ENCODE measurements around the gene OTOP2. TPM values are rescaled to one million over a fixed set of nuclear protein-coding genes. Genes with fewer than 3 reads are reported as not detected.
A peak's percentile ranks its signal among the peaks of the same experiment; 100 is the strongest.

OTOP2 gene
- total RNA-seq, 4 donors from 2014 or later, result 3.4 to 99.1 (median 62.6) TPM

DNA sequence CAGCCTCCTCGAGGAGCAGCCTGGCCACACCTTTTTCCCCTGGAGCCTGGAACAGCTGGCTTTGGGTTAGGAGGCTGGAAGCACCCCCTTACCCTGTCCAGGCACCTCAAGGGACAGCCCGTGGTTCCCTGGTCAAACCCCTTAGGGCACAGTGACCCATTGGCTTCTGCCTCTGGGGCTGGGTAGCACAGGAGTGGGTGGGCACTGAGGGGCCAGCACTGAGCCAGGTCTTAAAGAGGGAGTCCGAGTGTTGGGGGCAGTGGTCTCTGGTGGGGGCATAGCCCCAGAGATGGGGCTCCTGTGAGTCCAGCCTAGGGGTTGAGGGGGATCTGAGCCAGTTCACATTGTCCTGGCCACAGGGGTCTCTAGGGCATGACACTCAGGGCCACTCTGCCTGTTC is 27.0 kb downstream of the OTOP2 start:
- WGBS, 2 donors (ENCODE audit: low coverage in 1 of 2), result 57% methylated on average over 3 of the region's 3 CpGs; no CpG with 5 or more reads in 1 of the 2 donors
- Histone ChIP-seq H3K27me3 (peaks cover 13% of the 10 kb centered on the region), H3K27ac (no peak overlapping the region), H3K4me1 (peaks cover 0 to 7% (median 2%) of the 10 kb centered on the region in 4 donors), H3K9me3 (no peaks in the 10 kb centered on the region), H3K36me3 (no peaks in the 10 kb centered on the region), H3K4me3 (no peak overlapping the region)
- TF ChIP-seq, protein P1, sequence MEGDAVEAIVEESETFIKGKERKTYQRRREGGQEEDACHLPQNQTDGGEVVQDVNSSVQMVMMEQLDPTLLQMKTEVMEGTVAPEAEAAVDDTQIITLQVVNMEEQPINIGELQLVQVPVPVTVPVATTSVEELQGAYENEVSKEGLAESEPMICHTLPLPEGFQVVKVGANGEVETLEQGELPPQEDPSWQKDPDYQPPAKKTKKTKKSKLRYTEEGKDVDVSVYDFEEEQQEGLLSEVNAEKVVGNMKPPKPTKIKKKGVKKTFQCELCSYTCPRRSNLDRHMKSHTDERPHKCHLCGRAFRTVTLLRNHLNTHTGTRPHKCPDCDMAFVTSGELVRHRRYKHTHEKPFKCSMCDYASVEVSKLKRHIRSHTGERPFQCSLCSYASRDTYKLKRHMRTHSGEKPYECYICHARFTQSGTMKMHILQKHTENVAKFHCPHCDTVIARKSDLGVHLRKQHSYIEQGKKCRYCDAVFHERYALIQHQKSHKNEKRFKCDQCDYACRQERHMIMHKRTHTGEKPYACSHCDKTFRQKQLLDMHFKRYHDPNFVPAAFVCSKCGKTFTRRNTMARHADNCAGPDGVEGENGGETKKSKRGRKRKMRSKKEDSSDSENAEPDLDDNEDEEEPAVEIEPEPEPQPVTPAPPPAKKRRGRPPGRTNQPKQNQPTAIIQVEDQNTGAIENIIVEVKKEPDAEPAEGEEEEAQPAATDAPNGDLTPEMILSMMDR (IDR thresholded peaks at IDR 0.05), result no peak
- no peak for TF ChIP-seq POLR2A (IDR thresholded peaks at IDR 0.05)
- TF ChIP-seq POLR2AphosphoS5 (IDR thresholded peaks at IDR 0.05), result no peak
- no peak for TF ChIP-seq EP300 (IDR thresholded peaks at IDR 0.05; ENCODE audit: low read depth)
- intact Hi-C loops (cut with DNase I; ENCODE audit: low total_unique reads) (no loop called here), in situ Hi-C loops (cut with MboI; ENCODE audit: low pct_ligation_motif_present in 1 of 4, low pct_unique_long_range_greater_than_20kb in 1 of 4, low sequenced_read_pairs in 3 of 4) (loop anchor here in 1 of 4 donors (25.0 kb wide), 1 partner anchor 236 kb away; the partner anchor contains the start of gene SUMO2)
- no peak for DNase-seq

DNA sequence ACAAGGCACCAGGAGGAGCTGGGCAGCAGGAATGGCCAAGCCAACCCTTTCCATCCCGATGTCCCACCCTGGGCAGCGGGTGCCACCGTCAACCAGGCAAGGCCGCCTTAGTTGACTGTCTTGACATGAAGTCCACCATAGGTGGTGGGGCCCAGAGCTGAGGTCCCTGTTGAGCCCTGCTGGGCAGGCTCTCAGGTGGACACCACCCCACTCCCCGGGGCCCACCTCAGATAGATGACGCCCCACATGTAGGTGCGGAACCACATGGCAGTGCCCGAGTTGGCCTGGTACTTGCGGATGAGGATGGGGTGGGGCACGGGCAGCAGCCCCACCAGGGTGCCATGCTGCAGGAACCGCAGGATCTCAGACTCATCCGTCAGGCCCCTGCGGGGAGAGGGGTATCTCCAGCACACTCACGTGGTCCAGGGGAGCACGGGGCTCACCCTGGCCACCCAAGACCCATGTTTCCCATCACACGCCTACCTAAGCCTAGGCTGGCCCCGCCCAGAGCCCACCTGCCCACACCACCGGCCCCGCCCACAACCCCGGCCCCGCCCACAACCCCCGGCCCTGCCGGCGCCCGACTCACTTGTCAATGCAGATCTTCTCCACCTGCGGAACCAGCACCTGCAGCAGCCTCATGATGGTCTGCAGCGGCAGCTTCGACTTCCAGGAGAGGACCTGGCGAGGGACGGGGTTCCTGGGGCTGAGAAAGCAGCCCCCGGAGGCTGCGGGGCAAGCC is 27.8 kb downstream of the OTOP2 start:
- WGBS, 2 donors (ENCODE audit: low coverage in 1 of 2), result 83% methylated on average over 26 of the region's 32 CpGs; no CpG with 5 or more reads in 1 of the 2 donors
- no peak overlapping the region for H3K27ac ChIP-seq

GRCh38 chr17:74952431-74953133 is 28.5 kb downstream of the OTOP2 start:
- Histone ChIP-seq H3K27me3 (peaks cover 8% of the 10 kb centered on the region), H3K9me3 (no peaks in the 10 kb centered on the region), H3K4me3 (no peak overlapping the region), H3K27ac (peak overlapping the region in 2 of 4 donors; percentile 8 to 35), H3K4me1 (peaks cover 0 to 7% (median 2%) of the 10 kb centered on the region in 4 donors), H3K36me3 (no peaks in the 10 kb centered on the region)
- no peak for TF ChIP-seq POLR2AphosphoS5 (IDR thresholded peaks at IDR 0.05)
- TF ChIP-seq, protein P1 (IDR thresholded peaks at IDR 0.05), result no peak
- no peak for TF ChIP-seq POLR2A (IDR thresholded peaks at IDR 0.05)
- no peak for TF ChIP-seq EP300 (IDR thresholded peaks at IDR 0.05; ENCODE audit: low read depth)
- intact Hi-C loops (cut with DNase I; ENCODE audit: low total_unique reads), result no loop called here
- in situ Hi-C loops (cut with MboI; ENCODE audit: low pct_ligation_motif_present in 1 of 4, low pct_unique_long_range_greater_than_20kb in 1 of 4, low sequenced_read_pairs in 3 of 4), result loop anchor here in 1 of 4 donors (25.0 kb wide), 1 partner anchor 235 kb away; the partner anchor contains the start of gene SUMO2
- no peak for DNase-seq
- 66% methylated on average over 23 of the region's 24 CpGs; no CpG with 5 or more reads in 1 of the 2 donors for WGBS, 2 donors (ENCODE audit: low coverage in 1 of 2)

More for the DNA sequence above, 27.8 kb downstream of the OTOP2 start:
- Histone ChIP-seq H3K4me1 (peaks cover 0 to 7% (median 2%) of the 10 kb centered on the region in 4 donors), H3K4me3 (no peak overlapping the region), H3K36me3 (no peaks in the 10 kb centered on the region), H3K9me3 (no peaks in the 10 kb centered on the region), H3K27me3 (peaks cover 8% of the 10 kb centered on the region)
- in situ Hi-C loops (cut with MboI; ENCODE audit: low pct_ligation_motif_present in 1 of 4, low pct_unique_long_range_greater_than_20kb in 1 of 4, low sequenced_read_pairs in 3 of 4), result loop anchor here in 1 of 4 donors (25.0 kb wide), 1 partner anchor 235 kb away; the partner anchor contains the start of gene SUMO2
- no peak for DNase-seq
- no peak for TF ChIP-seq POLR2AphosphoS5 (IDR thresholded peaks at IDR 0.05)
- no peak for TF ChIP-seq EP300 (IDR thresholded peaks at IDR 0.05; ENCODE audit: low read depth)
- TF ChIP-seq, protein P1 (IDR thresholded peaks at IDR 0.05), result no peak
- no peak for TF ChIP-seq POLR2A (IDR thresholded peaks at IDR 0.05)
- intact Hi-C loops (cut with DNase I; ENCODE audit: low total_unique reads), result no loop called here

- WGBS, 2 donors (ENCODE audit: low coverage in 1 of 2), result 65% methylated on average over 10 of the region's 11 CpGs; no CpG with 5 or more reads in 1 of the 2 donors
- in situ Hi-C loops (cut with MboI; ENCODE audit: low pct_ligation_motif_present in 1 of 4, low pct_unique_long_range_greater_than_20kb in 1 of 4, low sequenced_read_pairs in 3 of 4), result loop anchor here in 1 of 4 donors (25.0 kb wide), 1 partner anchor 234 kb away; the partner anchor contains the start of gene SUMO2
- Histone ChIP-seq H3K4me3 (no peak overlapping the region), H3K36me3 (no peaks in the 10 kb centered on the region), H3K4me1 (peaks cover 0 to 7% (median 2%) of the 10 kb centered on the region in 4 donors), H3K27me3 (peaks cover 8% of the 10 kb centered on the region), H3K27ac (peak overlapping the region in 2 of 4 donors; percentile 8 to 35), H3K9me3 (no peaks in the 10 kb centered on the region)
- TF ChIP-seq EP300 (IDR thresholded peaks at IDR 0.05; ENCODE audit: low read depth) (no peak), POLR2AphosphoS5 (IDR thresholded peaks at IDR 0.05) (no peak), POLR2A (IDR thresholded peaks at IDR 0.05) (no peak)
- TF ChIP-seq, protein P1 (IDR thresholded peaks at IDR 0.05), result no peak
- intact Hi-C loops (cut with DNase I; ENCODE audit: low total_unique reads), result no loop called here
- peak; percentile 45 for DNase-seq
Observed at GRCh38 chr17:74953134-74953687, 29.1 kb downstream of the OTOP2 start.

Measured in transverse colon (tissue), 4 donors.